IMR-90 (cell line): ENCODE measurements around the gene OTOA. TPM values are rescaled to one million over a fixed set of nuclear protein-coding genes. Genes with fewer than 3 reads are reported as not detected.

ENCODE experiments used
- ATAC-seq: fragments of 200-7000 bp; cut with Tn5 transposase; 2 replicates; pipeline ENCODE4 v1.9.1; 2020; ENCODE audit warnings: low read depth, mild to moderate bottlenecking, moderate library complexity
- BruUV-seq: library from RNA; stranded (reverse); fragments of 400-500 nt; replicated peaks from 2 replicates; lab custom pipeline; 2021; lab: Mats Ljungman, UMichigan
- CTCF ChIA-PET: fragments of 300-600 bp; formaldehyde crosslinking; extraction: SDS; loops from one replicate; lab custom pipeline; 2021; ENCODE audit warnings: antibody characterized with exemption; lab: Yijun Ruan, JAX
- POLR2A ChIA-PET: fragments of 300-600 bp; sonication (Branson Sonifier 250); formaldehyde crosslinking; loops from one replicate; lab custom pipeline; 2022; ENCODE audit warnings: antibody characterized with exemption; ENCODE audit not compliant: unreplicated experiment; lab: Charles Lee
- DNase-seq: peaks from one replicate; pipeline ENCODE4 v3.0.0; 2013
- H2AFZ ChIP-seq: replicated peaks from 2 replicates; pipeline ENCODE3; 2013; ENCODE audit warnings: low read length, mild to moderate bottlenecking; ENCODE audit not compliant: poor library complexity
- H2AK5ac ChIP-seq: 2 replicates; pipeline ENCODE4 v1.6.1; 2013; ENCODE audit warnings: low read depth, low read length, inconsistent platforms
- H2AK9ac ChIP-seq: replicated peaks from 2 replicates; pipeline ENCODE3; 2013; ENCODE audit warnings: mild to moderate bottlenecking, low read depth, low read length, moderate library complexity; ENCODE audit not compliant: poor library complexity
- H2BK120ac ChIP-seq: 2 replicates; pipeline ENCODE4 v1.6.1; 2013; ENCODE audit warnings: low read depth, low read length, inconsistent platforms
- H2BK15ac ChIP-seq: 3 replicates; pipeline ENCODE4 v1.6.1; 2013; ENCODE audit warnings: low read depth, low read length, inconsistent platforms
- H2BK20ac ChIP-seq: 2 replicates; pipeline ENCODE4 v1.6.1; 2013; ENCODE audit warnings: low read depth, mild to moderate bottlenecking, inconsistent platforms, low read length, moderate library complexity
- H2BK5ac ChIP-seq: 2 replicates; pipeline ENCODE4 v1.6.1; 2013; ENCODE audit warnings: mild to moderate bottlenecking, low read depth, low read length, inconsistent platforms; ENCODE audit not compliant: poor library complexity, severe bottlenecking
- H3K14ac ChIP-seq: replicated peaks from 2 replicates; pipeline ENCODE4 v1.6.1; 2013; ENCODE audit warnings: low read depth, low read length, inconsistent platforms
- H3K18ac ChIP-seq: 2 replicates; pipeline ENCODE4 v1.6.1; 2013; ENCODE audit warnings: low read depth, low read length, control low read depth
- H3K23ac ChIP-seq: 2 replicates; pipeline ENCODE4 v1.6.1; 2013; ENCODE audit warnings: low read depth, low read length, inconsistent platforms
- H3K27ac ChIP-seq: 2 replicates; pipeline ENCODE4 v1.5.1; 2013; ENCODE audit warnings: mild to moderate bottlenecking, control low read depth, low read length; ENCODE audit not compliant: insufficient read depth
- H3K27me3 ChIP-seq: 2 replicates; pipeline ENCODE4 v1.6.1; 2013; ENCODE audit warnings: low read length; ENCODE audit not compliant: control insufficient read depth, insufficient read depth
- H3K36me3 ChIP-seq: 2 replicates; pipeline ENCODE4 v1.6.1; 2013; ENCODE audit warnings: low read length, mixed read lengths; ENCODE audit not compliant: control insufficient read depth, insufficient read depth
- H3K4ac ChIP-seq: 2 replicates; pipeline ENCODE4 v1.6.1; 2013; ENCODE audit warnings: low read depth, low read length, inconsistent platforms
- H3K4me1 ChIP-seq: 2 replicates; pipeline ENCODE4 v1.6.1; 2013; ENCODE audit warnings: low read length, mixed read lengths; ENCODE audit not compliant: control insufficient read depth, insufficient read depth
- H3K4me2 ChIP-seq: 2 replicates; pipeline ENCODE4 v1.6.1; 2013; ENCODE audit warnings: low read depth, mild to moderate bottlenecking, control low read depth, low read length, moderate library complexity
- H3K4me3 ChIP-seq: 2 replicates; pipeline ENCODE4 v1.5.1; 2013; ENCODE audit warnings: low read depth, mild to moderate bottlenecking, control low read depth, low read length, moderate library complexity; ENCODE audit not compliant: insufficient read depth
- H3K56ac ChIP-seq: 2 replicates; pipeline ENCODE4 v1.6.1; 2013; ENCODE audit warnings: low read length, inconsistent platforms; ENCODE audit not compliant: insufficient read depth; ENCODE audit errors: extremely low read depth
- H3K79me1 ChIP-seq, 2 experiments: 2 replicates each; pipeline ENCODE4 v1.6.1; 2013; ENCODE audit warnings: low read length in 2 of 2, inconsistent platforms in 1 of 2, low read depth in 1 of 2
- H3K9ac ChIP-seq: 2 replicates; pipeline ENCODE4 v1.6.1; 2013; ENCODE audit warnings: low read depth, low read length, control low read depth
- H3K9me1 ChIP-seq: 2 replicates; pipeline ENCODE4 v1.6.1; 2013; ENCODE audit warnings: low read length, inconsistent platforms; ENCODE audit not compliant: insufficient read depth
- H3K9me3 ChIP-seq: 2 replicates; pipeline ENCODE4 v1.6.1; 2013; ENCODE audit warnings: low read length; ENCODE audit not compliant: control insufficient read depth, insufficient read depth
- H4K20me1 ChIP-seq: 2 replicates; pipeline ENCODE4 v1.6.1; 2013; ENCODE audit warnings: low read length, inconsistent platforms; ENCODE audit not compliant: insufficient read depth
- H4K5ac ChIP-seq: 2 replicates; pipeline ENCODE4 v1.6.1; 2013; ENCODE audit warnings: mild to moderate bottlenecking, low read depth, low read length, control low read depth
- H4K8ac ChIP-seq, 2 experiments: 2 replicates each; pipeline ENCODE4 v1.6.1; 2013; ENCODE audit warnings: low read depth in 2 of 2, low read length in 2 of 2, control low read depth in 1 of 2, inconsistent platforms in 1 of 2
- H4K91ac ChIP-seq: 2 replicates; pipeline ENCODE4 v1.6.1; 2013; ENCODE audit warnings: low read depth, low read length, inconsistent platforms; ENCODE audit not compliant: insufficient read depth
- BHLHE40 ChIP-seq: fragments of 150-350 bp; IDR thresholded peaks from 2 replicates; pipeline ENCODE4 v1.6.1; 2016; ENCODE audit warnings: mild to moderate bottlenecking, low read depth, low read length
- CEBPB ChIP-seq: IDR thresholded peaks from 2 replicates; pipeline ENCODE4 v1.6.1; 2012; ENCODE audit warnings: low read depth, low read length, improper control_type of control experiment
- CHD1 ChIP-seq: IDR thresholded peaks from 2 replicates; pipeline ENCODE4 v1.6.1; 2012; ENCODE audit warnings: low read depth, low read length, improper control_type of control experiment
- CTCF ChIP-seq: conservative IDR thresholded peaks from 2 replicates; pipeline ENCODE4 v1.5.1; 2012; ENCODE audit warnings: mild to moderate bottlenecking, low read depth, low read length, improper control_type of control experiment
- ELK1 ChIP-seq: fragments of 150-350 bp; IDR thresholded peaks from 2 replicates; pipeline ENCODE4 v1.6.1; 2016; ENCODE audit warnings: low read depth, mild to moderate bottlenecking, low read length, moderate library complexity, borderline replicate concordance
- FOS ChIP-seq: fragments of 150-350 bp; IDR thresholded peaks from 2 replicates; pipeline ENCODE4 v1.6.1; 2016; ENCODE audit warnings: low read depth, low read length
- MAFK ChIP-seq: IDR thresholded peaks from 2 replicates; pipeline ENCODE4 v1.6.1; 2012; ENCODE audit warnings: low read depth, low read length, improper control_type of control experiment
- MAZ ChIP-seq: IDR thresholded peaks from 2 replicates; pipeline ENCODE4 v1.6.1; 2012; ENCODE audit warnings: low read depth, mild to moderate bottlenecking, low read length, improper control_type of control experiment, moderate library complexity, borderline replicate concordance
- MXI1 ChIP-seq: IDR thresholded peaks from 2 replicates; pipeline ENCODE4 v1.6.1; 2012; ENCODE audit warnings: low read depth, mild to moderate bottlenecking, low read length, moderate library complexity, borderline replicate concordance
- NFE2L2 ChIP-seq: fragments of 150-350 bp; IDR thresholded peaks from 2 replicates; pipeline ENCODE4 v1.6.1; 2016; ENCODE audit warnings: low read depth, mild to moderate bottlenecking, low read length
- POLR2A ChIP-seq: IDR thresholded peaks from 2 replicates; pipeline ENCODE4 v1.6.1; 2012; ENCODE audit warnings: mild to moderate bottlenecking, low read depth, low read length
- RAD21 ChIP-seq: IDR thresholded peaks from 2 replicates; pipeline ENCODE4 v1.6.1; 2012; ENCODE audit warnings: low read length, improper control_type of control experiment
- RCOR1 ChIP-seq: IDR thresholded peaks from 2 replicates; pipeline ENCODE4 v1.6.1; 2012; ENCODE audit warnings: mild to moderate bottlenecking, low read length, improper control_type of control experiment; ENCODE audit not compliant: insufficient replicate concordance
- RFX5 ChIP-seq: IDR thresholded peaks from 2 replicates; pipeline ENCODE4 v1.8.0; 2012; ENCODE audit warnings: low read depth, mild to moderate bottlenecking, low read length, moderate library complexity
- SMC3 ChIP-seq: fragments of 150-350 bp; IDR thresholded peaks from 2 replicates; pipeline ENCODE4 v1.6.1; 2016; ENCODE audit warnings: low read depth, mild to moderate bottlenecking, antibody characterized with exemption, low read length, moderate library complexity
- USF2 ChIP-seq: fragments of 150-350 bp; IDR thresholded peaks from 2 replicates; pipeline ENCODE4 v1.6.1; 2017; ENCODE audit warnings: mild to moderate bottlenecking, antibody characterized with exemption, low read length, low read depth
- WGBS, 2 experiments: methylation state at CpG; one replicate each; pipeline versions ENCODE4 v1.1.5 to v1.1.7; 2013; ENCODE audit warnings: missing lambda C conversion rate in 2 of 2; ENCODE audit not compliant: insufficient read length in 1 of 2; ENCODE audit errors: extremely low coverage in 2 of 2; 5-methylcytosine and 5-hydroxymethylcytosine counted together
- dilution Hi-C: fragments of 300-500 bp; cut with HindIII; formaldehyde crosslinking; loops from one replicate; pipeline ENCODE4 v1.14.3; 2018; ENCODE audit warnings: low sequenced_read_pairs; ENCODE audit not compliant: unreplicated experiment
- in situ Hi-C: fragments of 300-500 bp; cut with MboI; formaldehyde crosslinking; loops from 3 replicates; pipeline ENCODE4 v1.14.3; 2019; ENCODE audit warnings: low sequenced_read_pairs, inconsistent platforms, mixed read lengths
- intact Hi-C: fragments of 100-400 bp; cut with micrococcal nuclease; formaldehyde crosslinking; loops from 2 replicates; pipeline ENCODE4 v1.10.0; 2022
- polyA plus RNA-seq, 3 experiments: library from polyadenylated mRNA; depleted of rRNA; stranded (reverse); fragments of >200 nt; gene quantifications; 2 replicates each; pipeline ENCODE4 v1.2.3, GENCODE V29; 2012; ENCODE audit warnings: low replicate concordance in 1 of 3
- total RNA-seq: library from RNA; depleted of rRNA; stranded (reverse); fragments of >200 nt; gene quantifications from 2 replicates; pipeline ENCODE4 v1.2.3, GENCODE V29; 2012

The OTOA gene
- total and polyA plus RNA-seq, 2 of the 4 experiments (the other 2 are of a cell fraction), result 0.02 TPM; not detected in 1

- intact Hi-C loops, result no loop called here
- CTCF ChIA-PET, result no interaction called here
Observed at GRCh38 chr16:21651515-21651914, 12.3 kb upstream of the OTOA start.

More at GRCh38 chr16:21651515-21651914, 12.3 kb upstream of the OTOA start:
- TF ChIP-seq RCOR1 (no peak), RFX5 (no peak), CEBPB (no peak), MAFK (no peak), MAZ (no peak), BHLHE40 (no peak), POLR2A (no peak), SMC3 (no peak), ELK1 (no peak), CHD1 (no peak), MXI1 (no peak), USF2 (no peak), RAD21 (no peak), NFE2L2 (no peak), FOS (no peak), CTCF (no peak)
- H3K18ac ChIP-seq, result no peak overlapping the region
- H3K4me3 ChIP-seq, result no peak overlapping the region
- H3K4me2 ChIP-seq, result no peak overlapping the region
- H3K23ac ChIP-seq, result no peak overlapping the region
- H4K91ac ChIP-seq, result no peak overlapping the region
- H3K27ac ChIP-seq, result no peak overlapping the region
- no peak overlapping the region for H2BK15ac ChIP-seq
- H2AK9ac ChIP-seq, result no peak overlapping the region
- H3K9me3 ChIP-seq, result no peaks in the 10 kb centered on the region
- no peak overlapping the region for H2AFZ ChIP-seq
- H2BK5ac ChIP-seq, result no peak overlapping the region
- H4K20me1 ChIP-seq, result peaks cover 9% of the 10 kb centered on the region; the same call in 1 of the 2 replicates
- BruUV-seq, result no TSS peak
- ATAC-seq (no peak), DNase-seq (no peak)
- H3K14ac ChIP-seq, result no peak overlapping the region
- POLR2A ChIA-PET, result no interaction called here
- H3K9ac ChIP-seq, result no peak overlapping the region
- peaks cover 22 to 41% of the 10 kb centered on the region in 2 experiments for H3K79me1 ChIP-seq
- dilution Hi-C loops, result no loop called here
- H3K4ac ChIP-seq, result no peak overlapping the region
- no peak overlapping the region for H3K56ac ChIP-seq
- peaks cover 7% of the 10 kb centered on the region for H3K36me3 ChIP-seq
- no peaks in the 10 kb centered on the region; the same call in 1 of the 2 replicates for H3K9me1 ChIP-seq
- H4K8ac ChIP-seq, result no peak overlapping the region
- no peak overlapping the region for H2BK120ac ChIP-seq
- H4K5ac ChIP-seq, result no peak overlapping the region
- peaks cover 2% of the 10 kb centered on the region; the same call in 1 of the 2 replicates for H3K4me1 ChIP-seq
- no peak overlapping the region for H2AK5ac ChIP-seq
- H3K27me3 ChIP-seq, result no peaks in the 10 kb centered on the region
- in situ Hi-C loops, result loop anchor here (10.0 kb wide), 1 partner anchor 57 kb away; the partner anchor contains the start of gene METTL9
- WGBS, 2 experiments, result 100% methylated on average over 2 of the region's 3 CpGs; no CpG with 5 or more reads in 1 of the 2 experiments
- no peak overlapping the region for H2BK20ac ChIP-seq
